GM19455 (cell line): ENCODE data around the gene CHL1.

ENCODE experiments used
- ATAC-seq: cut with Tn5 transposase; IDR thresholded peaks from one replicate; pipeline ENCODE4 v1.9.1; 2021; ENCODE audit not compliant: unreplicated experiment

Gene CHL1, protein sequence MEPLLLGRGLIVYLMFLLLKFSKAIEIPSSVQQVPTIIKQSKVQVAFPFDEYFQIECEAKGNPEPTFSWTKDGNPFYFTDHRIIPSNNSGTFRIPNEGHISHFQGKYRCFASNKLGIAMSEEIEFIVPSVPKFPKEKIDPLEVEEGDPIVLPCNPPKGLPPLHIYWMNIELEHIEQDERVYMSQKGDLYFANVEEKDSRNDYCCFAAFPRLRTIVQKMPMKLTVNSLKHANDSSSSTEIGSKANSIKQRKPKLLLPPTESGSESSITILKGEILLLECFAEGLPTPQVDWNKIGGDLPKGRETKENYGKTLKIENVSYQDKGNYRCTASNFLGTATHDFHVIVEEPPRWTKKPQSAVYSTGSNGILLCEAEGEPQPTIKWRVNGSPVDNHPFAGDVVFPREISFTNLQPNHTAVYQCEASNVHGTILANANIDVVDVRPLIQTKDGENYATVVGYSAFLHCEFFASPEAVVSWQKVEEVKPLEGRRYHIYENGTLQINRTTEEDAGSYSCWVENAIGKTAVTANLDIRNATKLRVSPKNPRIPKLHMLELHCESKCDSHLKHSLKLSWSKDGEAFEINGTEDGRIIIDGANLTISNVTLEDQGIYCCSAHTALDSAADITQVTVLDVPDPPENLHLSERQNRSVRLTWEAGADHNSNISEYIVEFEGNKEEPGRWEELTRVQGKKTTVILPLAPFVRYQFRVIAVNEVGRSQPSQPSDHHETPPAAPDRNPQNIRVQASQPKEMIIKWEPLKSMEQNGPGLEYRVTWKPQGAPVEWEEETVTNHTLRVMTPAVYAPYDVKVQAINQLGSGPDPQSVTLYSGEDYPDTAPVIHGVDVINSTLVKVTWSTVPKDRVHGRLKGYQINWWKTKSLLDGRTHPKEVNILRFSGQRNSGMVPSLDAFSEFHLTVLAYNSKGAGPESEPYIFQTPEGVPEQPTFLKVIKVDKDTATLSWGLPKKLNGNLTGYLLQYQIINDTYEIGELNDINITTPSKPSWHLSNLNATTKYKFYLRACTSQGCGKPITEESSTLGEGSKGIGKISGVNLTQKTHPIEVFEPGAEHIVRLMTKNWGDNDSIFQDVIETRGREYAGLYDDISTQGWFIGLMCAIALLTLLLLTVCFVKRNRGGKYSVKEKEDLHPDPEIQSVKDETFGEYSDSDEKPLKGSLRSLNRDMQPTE (N-terminal part only)

GRCh38 chr3:196311-197148, at the start of gene CHL1:
CHL1 (plus strand) TSS chr3:196763; CDS start chr3:319777, 123,014 bp downstream.
- no peak for ATAC-seq

DNA sequence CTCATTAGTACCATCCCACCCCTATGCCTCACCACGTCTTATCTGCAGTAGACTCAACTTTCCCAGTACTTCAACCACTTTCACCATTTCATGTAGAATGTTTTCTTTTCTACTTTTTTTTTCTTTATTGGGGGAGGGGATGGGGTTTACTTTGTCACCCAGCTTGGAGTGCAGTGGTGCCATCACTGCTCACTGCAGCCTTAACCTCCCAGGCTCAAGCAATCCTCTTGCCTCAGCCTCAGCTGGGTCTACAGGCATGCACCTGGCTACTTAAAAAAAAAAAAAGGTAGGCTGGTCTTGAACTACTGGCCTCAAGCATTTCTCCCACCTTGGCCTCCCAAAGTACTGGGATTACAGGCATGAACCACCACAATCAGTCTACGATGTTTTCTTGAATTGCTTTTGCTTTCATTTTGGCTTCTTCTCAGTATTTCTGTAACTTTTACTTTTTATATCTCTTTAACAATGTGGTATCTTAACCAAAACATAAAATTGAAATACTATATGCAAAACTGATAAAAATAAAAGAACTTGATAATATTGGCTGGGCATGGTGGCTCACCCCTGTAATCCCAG, 44.9 kb upstream of the CHL1 start:
- no peak for ATAC-seq

DNA sequence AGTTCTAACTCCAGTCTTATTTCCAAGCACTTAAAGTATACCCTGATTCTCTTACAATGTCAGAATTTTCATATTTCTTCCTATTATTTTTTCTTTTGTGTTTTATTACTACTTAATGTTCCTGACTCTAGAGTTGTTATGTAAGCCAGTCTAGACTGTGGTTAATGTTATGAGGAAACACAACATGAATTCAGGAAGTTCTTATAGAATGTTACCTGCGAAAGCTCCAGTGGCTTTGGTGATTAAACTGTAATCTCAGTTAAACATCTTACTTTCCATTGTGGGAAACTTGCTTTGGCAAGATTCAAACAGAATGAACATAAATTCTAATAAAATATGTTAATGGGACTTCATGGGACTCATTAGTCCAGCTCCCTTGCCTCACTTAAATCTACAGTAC, 36.6 kb upstream of the CHL1 start:
- no peak for ATAC-seq

DNA sequence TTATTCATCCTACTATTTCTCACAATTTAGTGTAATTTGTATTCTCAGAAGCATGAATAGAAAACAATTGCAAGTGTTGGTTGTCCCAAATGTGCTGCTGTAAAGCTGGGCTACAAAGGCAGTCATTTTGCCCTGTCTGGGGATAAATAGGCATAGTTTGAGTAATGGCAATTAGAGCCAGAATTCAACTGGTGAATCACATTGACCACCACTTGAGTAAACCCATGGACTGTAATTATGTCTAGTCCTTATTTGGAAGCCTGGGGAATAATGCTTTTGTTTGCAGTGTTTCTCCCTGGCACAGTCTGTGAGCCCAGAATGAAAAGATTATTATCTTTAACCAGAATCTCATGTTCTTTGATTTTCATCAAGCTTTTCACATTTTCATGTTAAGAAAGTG, 30.5 kb upstream of the CHL1 start:
- no peak for ATAC-seq

- ATAC-seq: no peak
These were observed 29.8 kb upstream of the CHL1 start for GRCh38 chr3:166799-167198.

GRCh38 chr3:173886-174285, 22.7 kb upstream of the CHL1 start:
- peak; percentile 66 for ATAC-seq

DNA sequence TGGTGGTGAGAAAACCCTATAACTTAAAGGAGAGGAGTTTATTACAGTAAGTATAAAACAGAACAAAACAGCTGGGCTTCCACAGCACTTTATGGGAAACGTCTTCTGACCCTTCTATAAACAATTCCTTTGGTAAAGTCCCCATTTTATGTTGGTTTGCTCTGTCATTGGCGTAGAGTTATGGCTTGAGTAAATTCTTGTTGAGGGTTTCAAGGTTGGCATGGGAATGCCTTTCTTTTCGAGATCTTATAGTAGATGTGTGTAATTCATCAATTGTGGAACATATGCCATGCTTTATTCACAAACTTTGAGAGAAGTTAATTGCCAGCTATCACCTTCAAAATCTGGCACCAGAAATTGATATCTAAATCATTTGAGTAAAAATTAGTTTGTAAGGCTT, 11.6 kb upstream of the CHL1 start:
- no peak for ATAC-seq

DNA sequence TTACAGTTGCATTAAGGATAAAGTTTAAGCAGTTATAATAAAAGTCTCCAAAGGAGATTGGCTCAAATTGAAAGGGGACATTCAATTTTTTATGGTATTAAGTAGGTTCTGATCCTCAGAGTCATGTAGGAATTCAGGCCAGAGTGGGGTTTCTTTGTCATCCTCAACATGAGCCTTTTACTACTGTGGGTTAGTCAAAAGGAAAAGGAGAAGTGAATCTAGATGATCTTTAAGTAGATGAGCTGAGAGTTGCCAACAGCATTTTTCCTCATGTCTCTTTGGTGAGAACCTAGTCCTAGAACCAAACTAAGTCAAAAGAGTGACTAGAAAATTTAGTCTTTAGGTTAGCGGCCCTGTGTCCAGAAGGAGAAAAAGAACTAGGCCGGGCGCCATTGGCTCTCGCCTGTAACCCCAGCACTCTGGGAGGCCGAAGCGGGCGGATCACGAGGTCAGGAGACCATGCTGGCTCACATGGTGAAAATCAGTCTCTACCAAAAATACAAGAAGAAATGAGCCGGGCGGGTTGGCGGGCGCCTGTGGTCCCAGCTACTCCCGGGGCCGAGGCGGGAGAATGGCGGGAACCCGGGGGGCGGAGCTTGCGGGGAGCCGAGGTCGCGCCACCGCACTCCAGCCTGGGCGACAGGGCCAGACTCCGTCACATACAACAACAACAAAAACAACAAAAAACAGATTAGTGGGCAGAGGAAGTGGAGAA, 4.2 kb upstream of the CHL1 start:
- ATAC-seq: peak; percentile 63

DNA sequence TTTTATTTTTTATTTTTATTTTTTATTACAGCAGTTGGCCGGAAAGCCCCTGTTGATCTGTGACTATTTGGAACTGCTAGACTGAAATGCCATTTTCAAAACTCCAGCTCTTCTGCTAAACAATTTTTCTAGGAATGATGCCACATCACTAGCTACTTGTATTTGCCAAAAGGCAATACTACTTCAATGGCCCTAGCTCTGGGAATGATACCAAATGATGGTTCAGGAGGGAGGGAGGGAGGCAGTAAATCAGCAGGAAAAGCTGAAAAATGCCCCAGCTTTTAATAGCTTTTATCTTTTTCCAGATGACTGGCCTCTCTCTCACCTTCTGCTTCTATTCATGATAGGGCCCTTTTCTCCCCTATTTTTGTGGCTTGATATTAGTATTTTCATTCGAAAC, 2.6 kb upstream of the CHL1 start:
- ATAC-seq: no peak

DNA sequence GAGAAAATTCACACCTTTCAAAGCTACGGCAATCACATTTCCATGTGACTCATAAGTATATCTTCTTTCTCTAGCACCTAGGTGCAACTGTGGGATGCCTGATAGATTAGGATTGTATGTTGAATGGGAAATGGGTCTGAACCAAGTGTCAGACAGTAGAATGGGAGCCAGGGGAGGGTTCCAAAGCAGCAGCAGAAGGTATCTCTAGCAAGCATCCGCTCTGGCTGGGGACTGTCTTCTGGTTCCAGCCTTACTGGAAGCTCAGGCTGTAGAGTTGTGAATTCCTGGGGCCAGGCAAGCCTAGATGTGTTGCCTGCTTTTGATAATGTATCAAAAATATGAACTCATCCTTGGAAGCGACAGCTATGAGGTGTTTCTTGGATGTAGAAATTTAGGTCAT, 2.1 kb upstream of the CHL1 start:
- ATAC-seq: no peak

GRCh38 chr3:195666-196065, 897 bp upstream of the CHL1 start:
- no peak for ATAC-seq

DNA sequence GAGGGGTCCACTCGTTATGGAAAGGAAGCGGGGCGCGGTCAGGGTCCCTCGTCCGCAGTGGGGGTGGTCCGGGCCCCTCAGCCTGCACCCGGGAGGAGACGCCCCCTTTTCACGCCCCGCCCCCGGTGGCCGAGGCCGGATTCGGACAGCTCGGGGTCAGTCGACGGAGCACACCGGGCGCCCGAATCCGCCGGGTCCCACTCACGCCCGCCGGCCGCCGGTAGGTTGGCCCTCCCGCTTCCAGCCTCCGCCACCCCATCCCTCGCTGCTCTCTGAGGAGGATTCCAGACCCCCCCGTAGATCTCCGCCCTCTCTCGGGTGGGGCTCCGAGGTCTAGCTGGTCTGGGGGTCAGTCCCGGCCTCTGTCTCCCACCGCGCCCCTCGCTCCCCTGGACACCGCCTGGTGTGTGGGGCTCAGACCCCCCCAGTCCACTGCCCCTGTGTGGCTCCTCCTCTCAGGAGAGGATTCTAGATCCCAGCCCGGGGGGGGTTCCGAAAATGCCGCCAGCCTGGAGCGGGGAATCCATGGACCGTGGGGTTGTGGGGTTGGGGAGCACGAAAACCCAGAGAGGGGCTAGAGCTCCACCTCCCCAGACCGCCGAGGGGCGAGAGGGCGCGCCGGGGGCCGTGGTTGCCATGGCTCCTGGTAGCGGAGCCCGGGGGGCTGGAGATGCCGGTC, 725 bp downstream of the CHL1 start:
- ATAC-seq: no peak

- ATAC-seq: no peak
These were observed 1.4 kb downstream of the CHL1 start for GRCh38 chr3:197828-198491.

DNA sequence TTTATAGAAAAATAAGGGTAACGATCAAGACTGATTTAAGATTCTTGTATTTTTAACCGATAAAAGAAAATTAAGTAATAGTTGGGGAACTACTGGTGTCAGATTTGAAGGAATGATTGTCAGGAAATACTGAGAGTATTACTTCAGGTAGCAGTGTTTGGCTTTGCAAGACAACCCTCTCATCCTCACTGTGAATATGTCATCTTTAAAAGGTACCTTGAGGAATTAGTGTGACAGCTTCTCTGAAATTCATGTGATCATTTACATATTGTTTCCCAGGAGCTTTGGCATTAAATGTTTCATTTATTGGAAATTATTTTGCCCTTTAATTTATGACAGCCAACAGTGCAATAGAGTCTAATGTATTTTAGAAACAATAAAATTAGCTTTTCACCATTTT, 3.3 kb downstream of the CHL1 start:
- no peak for ATAC-seq

GRCh38 chr3:200758-201325, 4.3 kb downstream of the CHL1 start:
- no peak for ATAC-seq

DNA sequence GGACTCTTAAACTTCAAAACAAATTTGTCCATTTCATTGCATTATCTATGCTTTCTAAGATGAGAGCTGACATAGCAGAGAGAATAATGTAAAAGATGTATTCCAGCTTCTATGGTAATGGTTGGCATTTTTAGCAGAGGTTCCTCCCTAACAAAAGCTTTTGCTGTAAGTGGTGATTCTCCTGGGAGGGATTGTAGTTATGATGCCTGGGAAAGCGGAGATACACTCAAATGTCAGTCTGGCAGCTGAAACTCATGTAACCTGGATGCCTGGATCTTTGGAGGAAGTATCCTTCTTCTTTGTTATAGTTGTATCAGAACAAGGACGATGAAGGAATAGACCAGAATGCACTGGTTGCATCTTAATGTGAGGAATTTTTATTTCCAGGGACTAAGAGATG, 7.5 kb downstream of the CHL1 start:
- no peak for ATAC-seq

DNA sequence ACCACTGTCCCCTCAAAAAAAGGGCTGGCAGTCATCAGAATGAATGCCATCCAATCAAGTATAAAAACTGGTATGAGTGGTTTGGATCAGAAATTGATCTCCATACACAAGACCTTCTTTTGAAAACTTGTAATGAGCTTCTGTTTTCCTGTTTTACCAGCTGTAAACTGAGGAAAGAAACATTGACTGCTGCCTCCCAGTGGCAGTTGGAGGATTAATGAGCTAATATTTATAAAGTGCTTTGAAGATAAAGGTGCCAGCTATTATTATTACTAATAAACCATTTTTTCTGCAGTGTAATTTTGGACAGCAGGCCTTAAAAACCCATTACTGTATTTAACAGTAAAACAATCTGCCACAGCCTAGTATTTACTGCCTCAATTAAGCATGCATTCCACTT, 11.4 kb downstream of the CHL1 start:
- ATAC-seq: no peak

- no peak for ATAC-seq
These were observed 14.1 kb downstream of the CHL1 start for GRCh38 chr3:210669-211068.
